Cardiac fibroblast (primary cell): ENCODE measurements around the gene RACK1.
"Not testable (repeated sequence)": the region's sequence is repeated elsewhere in the genome, so short reads cannot be mapped to it uniquely, and the experiment has no call there.

Source experiments
- DNase-seq, 2 donors: peaks; one replicate each; pipeline versions ENCODE4 v3.0.0 to v3.0.0-alpha.2; 2010; ENCODE audit warnings: low read depth in 2 of 2
- H3K4me3 ChIP-seq, 2 donors: replicated peaks in 1 of 2; 1 replicate in 1 of 2; 2 replicates in 1 of 2; pipeline ENCODE4 v1.5.1; 2011; ENCODE audit warnings: low read depth in 2 of 2, low read length in 2 of 2, mild to moderate bottlenecking in 2 of 2, moderate library complexity in 1 of 2
- CTCF ChIP-seq: IDR thresholded peaks from one replicate; pipeline ENCODE4 v1.5.1; 2011; ENCODE audit warnings: low read depth, mild to moderate bottlenecking, low read length, inconsistent platforms

The RACK1 gene

GRCh38 chr5:181243564-181244343 lies at the start of gene RACK1:
Gene RACK1 (minus strand): TSS chr5:181243906. CDS start chr5:181243800, 106 bp downstream.
- TF ChIP-seq CTCF = no peak
- DNase-seq = peak; percentile 90 to 94
- H3K4me3 ChIP-seq = peak within 1 kb of the TSS; percentile 76

- not testable (repeated sequence) for DNase-seq, H3K4me3 ChIP-seq
Measured at GRCh38 chr5:181287331-181287730, 43.6 kb upstream of the RACK1 start.

- DNase-seq, H3K4me3 ChIP-seq: not testable (repeated sequence)
Measured at GRCh38 chr5:181285962-181286705, 42.4 kb upstream of the RACK1 start.

GRCh38 chr5:181283841-181284755 lies 40.4 kb upstream of the RACK1 start:
- DNase-seq, H3K4me3 ChIP-seq: not testable (repeated sequence)

- TF ChIP-seq CTCF = no peak
- no peak overlapping the region for H3K4me3 ChIP-seq
- DNase-seq = no peak
Measured at GRCh38 chr5:181283347-181283746, 39.6 kb upstream of the RACK1 start.

DNA sequence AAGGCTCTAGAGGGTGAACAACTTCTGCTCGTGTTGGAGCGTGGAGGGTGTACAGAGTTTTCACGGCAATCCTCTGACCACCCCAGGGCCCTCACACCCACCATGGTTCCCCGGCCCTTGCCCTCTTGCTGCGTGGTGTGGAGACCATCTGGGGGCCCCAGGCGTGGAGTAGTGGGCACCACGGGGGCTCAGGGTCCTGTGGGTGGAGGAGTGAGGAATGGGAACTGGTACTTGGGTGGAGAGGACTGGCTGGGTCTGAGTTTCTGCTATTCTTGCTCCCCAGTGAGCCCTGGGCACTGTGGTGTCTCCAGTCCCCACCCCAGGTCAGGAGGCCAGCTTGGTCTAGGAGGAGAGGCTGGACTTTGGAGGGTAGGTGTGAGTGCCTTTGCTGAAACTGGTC lies 39.2 kb upstream of the RACK1 start:
- DNase-seq = no peak
- H3K4me3 ChIP-seq = no peak overlapping the region
- no peak for TF ChIP-seq CTCF

DNA sequence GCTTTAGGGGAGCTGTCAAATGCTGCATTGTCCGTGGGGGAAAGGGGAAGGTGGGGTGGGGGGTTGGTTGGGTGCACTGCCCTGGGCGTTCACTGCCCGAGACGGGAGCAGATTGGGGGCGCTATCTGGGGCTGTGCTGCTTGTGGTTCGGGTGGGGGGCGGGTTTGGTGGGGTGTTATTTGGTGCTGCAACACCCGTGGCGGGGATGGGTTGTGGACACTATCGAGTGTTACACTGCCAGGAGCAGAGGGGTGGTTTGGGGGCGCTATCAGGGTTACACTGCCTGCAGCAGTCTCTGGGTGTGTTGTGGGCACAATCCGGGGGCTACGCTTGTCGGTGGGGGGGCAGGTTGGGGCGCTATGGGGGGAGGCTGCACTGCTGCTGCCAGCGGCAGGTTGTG lies 38.7 kb upstream of the RACK1 start:
- H3K4me3 ChIP-seq, DNase-seq: not testable (repeated sequence)

GRCh38 chr5:181281984-181282316 lies 38.2 kb upstream of the RACK1 start:
- no peak overlapping the region for H3K4me3 ChIP-seq
- TF ChIP-seq CTCF = no peak
- no peak for DNase-seq
